Skeletal muscle cell (primary cell): ENCODE results near the gene NBPF1.
"Not testable (repeated sequence)": the region's sequence is repeated elsewhere in the genome, so short reads cannot be mapped to it uniquely, and the experiment has no call there.

Experiments used
- DNase-seq: peaks from one replicate; pipeline ENCODE4 v3.0.0-alpha.2; 2010; ENCODE audit warnings: low read depth
- H3K4me3 ChIP-seq: 2 replicates; pipeline ENCODE4 v1.5.1; 2011; ENCODE audit warnings: low read depth, mild to moderate bottlenecking, control low read depth, low read length, moderate library complexity

The NBPF1 gene

DNA sequence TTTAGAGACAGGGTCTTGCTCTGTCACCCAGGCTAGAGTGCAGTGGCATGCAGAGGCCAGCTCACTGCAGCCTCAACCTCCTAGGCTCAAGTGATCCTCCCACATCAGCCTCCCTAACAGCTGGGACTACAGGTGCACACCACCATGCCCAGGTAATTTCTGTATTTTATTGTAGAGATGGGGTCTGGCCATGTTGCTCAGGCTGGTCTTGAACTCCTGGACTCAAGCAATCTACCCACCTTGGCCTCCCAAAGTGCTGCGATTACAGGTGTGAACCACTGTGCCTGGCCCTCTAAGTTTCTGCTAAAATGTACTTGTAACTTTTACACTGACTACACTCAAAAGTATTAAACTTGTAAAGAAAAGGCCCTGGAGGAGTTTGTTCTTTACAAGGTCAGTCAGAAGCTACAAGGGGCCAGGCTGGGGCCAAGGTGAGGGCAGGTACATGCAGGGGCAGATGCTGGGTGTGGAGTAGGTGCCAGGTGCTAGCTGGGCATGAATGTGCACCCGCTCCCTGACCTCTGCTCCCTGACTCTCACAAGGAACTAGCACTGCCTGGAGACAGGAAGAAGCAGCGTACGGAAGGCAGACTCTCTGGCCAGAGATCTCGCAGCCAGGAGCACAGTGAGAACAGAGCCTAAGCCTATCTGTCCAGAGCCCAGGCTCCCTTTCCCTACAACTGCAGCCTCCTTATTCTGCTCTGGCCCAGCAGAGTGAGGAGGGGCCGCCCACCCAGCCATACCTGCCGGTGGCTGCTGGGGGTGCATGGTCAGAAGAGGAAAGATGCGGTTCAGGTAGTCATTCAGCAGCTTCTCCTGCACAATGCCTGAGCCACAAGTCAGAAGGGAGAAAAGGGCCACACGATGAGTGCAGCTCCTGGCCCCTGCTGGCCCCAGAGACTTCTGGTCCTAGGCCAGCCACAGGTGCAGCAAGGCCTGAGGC lies 28.9 kb upstream of the NBPF1 start:
- H3K4me3 ChIP-seq, DNase-seq: not testable (repeated sequence)

DNA sequence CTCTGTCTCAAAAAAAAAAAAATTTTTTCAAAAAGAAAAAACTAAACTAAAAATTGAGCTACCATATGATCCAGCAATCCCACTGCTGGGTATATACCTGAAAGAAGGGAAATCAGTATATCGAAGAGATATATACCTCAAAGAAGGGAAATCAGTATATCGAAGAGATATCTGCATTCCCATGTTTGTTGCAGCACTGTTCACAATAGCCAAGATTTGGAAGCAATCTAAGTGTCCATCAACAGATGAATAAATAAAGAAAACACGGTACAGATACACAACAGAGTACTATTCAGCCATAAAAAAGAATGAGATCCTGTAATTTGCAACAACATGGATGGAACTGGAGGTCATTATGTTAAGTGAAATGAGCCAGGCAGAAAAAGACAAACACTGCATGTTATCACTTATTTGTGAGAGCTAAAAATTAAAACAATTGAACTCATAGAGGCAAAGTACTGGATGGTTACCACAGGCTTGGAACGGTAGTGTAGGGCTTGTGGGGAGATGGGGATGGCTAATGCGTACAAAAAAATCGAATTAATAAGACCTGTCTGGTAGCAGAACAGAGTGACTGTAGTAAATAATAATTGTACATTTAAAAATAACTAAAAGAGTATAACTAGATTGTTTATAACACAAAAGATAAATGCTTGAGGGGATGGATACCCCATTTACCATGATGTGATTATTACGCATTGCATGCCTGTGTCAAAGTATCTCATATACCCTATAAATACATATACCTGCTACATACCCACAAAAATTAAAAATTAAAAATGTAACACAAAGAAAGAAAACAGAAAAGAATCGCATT lies 28.0 kb upstream of the NBPF1 start:
- not testable (repeated sequence) for DNase-seq, H3K4me3 ChIP-seq

DNA sequence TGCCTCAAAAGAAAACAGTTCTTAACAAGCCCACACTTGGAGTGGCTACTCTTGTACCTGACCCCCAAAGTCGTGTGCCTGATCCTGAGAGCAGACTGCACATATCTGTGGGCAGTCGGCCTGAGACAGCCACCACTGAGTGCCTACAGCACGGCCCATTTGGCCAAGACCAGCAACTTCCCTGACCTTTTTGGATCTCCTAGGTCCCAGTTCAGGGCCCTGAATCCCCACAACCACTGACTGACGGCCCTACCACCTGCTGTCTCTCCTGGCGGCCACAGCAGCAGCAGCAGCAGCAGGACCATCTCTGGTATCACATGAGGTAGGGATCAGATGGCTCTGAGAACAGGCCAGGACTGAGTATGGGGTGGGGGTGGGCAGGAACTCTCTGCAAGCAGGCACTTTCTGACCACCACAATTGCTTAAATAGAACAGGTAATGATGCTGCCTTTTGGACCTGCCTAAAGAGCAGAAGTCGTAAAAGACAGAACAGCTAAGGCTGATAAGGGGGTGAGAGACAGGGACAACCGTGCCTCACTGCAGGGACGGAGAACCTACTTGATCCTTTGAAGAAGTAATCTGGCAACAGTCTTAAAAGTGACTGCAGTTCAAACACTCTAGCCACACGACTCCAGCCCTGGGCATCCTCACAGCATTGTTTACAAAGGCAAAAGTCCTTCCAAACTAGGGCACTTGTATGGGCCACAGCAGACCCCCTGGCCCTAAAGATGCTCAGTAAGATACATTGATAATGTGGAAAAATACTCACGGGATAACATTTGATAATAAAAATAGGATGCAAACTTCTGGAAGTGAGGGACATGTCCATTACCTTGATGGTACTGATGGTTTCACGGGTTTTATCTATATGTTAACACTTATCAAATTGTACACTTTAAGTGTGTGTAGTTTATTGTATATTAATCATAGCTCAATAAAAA lies 26.0 kb upstream of the NBPF1 start:
- not testable (repeated sequence) for H3K4me3 ChIP-seq, DNase-seq

DNA sequence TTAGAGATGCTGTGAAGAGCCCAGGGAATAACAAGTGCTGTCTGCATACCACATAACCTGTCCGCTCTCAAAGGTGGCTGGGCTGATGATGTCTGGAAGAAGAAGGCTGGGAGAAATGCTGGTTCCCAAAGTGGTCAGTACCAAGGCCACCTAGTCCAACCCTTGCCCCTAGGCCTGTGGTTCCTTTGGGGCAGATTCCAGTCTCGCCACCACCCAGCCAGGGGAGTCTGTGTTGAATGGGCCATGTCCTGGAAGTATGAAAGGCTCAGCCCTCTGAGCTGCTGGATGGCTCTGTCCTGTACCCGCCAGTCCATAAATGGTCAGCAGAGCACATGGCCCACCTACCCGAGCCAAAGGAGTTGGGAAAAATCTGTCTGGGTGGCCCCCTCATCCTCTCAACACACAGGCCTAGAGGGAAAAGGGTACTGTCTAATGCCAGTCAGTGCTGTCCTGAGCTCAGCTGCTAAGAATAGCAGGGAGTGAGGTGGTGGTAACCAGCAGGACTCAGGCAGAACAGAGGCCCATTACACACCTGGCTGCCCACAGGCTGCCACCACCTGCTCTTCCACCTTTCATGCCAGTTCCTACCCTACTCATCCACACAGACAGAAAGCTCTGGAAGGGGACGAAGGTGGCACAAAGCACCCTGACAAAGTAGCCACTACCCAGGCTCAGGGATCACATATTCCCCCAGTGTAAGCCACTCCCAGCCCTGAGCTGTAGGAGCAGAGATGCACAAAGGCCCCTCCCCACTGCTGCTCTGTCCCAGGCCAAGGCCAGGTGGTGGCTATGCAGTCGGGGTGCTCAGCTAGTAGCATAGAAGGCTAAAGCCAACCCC lies 24.8 kb upstream of the NBPF1 start:
- DNase-seq, H3K4me3 ChIP-seq: not testable (repeated sequence)

DNA sequence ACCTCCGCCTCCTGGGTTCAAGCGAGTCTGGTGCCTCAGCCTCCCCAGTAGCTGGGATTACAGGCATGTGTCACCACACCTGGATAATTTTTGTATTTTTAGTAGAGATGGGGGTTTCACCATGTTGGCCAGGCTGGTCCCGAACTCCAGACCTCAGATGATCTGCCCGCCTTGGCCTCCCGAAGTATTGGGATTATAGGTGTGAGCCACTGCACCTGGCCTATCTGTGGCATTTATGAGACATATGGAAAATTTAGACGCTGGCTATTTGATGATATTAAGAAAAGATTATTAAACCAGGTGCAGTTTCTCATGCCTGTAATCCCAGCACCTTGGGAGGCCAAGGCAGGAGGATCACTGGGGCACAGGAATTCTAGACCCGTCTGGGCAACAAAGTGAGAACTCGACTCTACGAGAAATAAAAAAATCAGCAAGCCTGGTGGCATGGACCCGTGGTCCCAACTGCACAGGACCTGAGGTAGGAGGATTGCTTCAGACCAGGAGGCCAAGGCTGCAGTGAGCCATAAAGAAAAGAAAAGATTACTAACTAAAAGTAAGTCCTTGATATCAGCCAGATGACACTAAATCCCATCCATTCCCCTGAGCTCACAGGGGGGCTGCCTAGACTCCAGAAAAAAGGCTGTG lies 23.3 kb upstream of the NBPF1 start:
- DNase-seq, H3K4me3 ChIP-seq: not testable (repeated sequence)

DNA sequence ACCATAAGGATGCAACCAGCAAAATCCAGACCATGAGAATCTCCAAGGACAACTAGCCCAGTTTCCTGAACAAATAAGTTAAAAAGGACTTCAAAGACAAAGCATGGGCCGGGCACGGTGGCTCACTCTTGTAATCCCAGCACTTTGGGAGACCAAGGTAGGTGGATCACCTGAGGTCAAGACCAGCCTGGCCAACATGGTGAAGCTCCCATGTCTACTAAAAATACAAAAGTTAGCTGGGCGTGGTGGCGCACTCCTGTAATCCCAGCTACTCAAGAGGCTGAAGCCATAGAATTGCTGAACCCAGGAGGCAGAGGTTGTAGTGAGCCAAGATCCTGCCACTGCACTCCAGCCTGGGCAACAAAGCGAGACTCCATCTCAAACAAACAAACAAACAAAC lies 22.6 kb upstream of the NBPF1 start:
- not testable (repeated sequence) for DNase-seq, H3K4me3 ChIP-seq

DNA sequence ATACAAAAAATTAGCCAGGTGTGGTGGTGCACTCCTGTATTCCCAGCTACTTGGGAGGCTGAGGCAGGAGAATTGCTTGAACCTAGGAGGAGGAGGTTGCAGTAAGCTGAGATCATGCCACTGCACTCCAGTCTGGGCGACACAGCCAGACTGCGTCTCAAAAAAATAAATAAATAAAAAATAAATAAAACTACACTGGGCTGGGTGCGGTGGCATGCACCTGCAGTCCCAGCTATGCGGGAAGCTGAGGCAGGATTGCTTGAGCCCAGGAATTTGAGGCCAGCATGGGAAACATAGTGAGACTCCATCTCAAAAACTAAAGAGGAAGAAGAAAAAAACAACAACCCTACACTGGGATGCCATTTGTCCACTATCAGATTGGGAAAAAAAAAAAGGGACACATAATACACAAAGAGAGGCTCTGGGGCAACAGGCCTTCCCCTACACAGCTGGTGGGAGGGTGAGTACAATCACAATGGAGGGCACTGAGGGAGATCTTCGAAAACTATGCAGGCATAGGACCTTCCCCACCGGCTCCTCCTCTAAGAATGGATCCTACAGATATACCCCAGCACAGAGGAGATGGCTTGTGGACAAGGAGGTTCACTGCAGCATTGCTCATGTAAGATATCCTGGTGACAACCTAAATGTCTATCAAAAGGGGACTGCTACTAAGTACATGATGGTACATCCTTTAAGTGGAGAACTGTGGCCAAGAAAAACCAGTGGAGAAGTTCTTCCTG lies 20.3 kb upstream of the NBPF1 start:
- H3K4me3 ChIP-seq, DNase-seq: not testable (repeated sequence)

DNA sequence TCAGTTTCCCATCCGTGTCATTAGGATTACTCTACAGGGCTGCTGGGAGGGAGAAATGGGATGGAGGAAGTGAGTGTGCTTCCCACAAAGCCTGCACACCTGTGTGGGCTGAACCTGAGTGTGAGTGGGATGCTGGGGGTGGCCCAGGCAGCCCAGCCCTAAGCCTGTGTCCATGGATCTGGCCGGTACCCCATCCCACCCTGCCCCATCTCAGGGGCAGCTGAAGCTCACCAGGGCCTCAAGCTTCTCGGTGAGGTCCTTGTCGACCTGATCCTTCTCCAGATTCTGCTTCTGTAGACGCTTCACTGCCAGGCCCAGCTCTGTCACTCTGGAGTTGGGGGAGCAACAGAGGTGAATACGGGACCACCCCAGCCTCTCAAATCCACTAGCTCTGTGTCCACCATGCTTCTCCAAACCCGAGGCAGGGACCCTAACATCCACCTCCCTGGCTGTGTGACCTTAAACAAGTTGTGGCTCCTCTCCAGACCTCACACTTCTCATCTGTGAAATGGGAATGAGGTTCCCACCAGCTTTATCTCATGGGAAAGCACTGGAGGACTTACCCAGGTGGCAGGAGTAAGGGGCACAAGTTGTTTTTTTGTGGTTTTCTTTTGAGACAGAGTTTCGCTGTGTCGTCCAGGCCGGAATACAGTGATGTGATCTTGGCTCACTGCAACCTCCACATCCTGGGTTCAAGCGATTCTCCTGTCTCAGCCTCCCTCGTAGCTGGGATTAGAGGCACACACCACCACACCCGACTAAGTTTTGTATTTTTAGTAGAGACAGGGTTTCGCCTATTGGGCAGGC lies 18.9 kb upstream of the NBPF1 start:
- not testable (repeated sequence) for H3K4me3 ChIP-seq, DNase-seq

DNA sequence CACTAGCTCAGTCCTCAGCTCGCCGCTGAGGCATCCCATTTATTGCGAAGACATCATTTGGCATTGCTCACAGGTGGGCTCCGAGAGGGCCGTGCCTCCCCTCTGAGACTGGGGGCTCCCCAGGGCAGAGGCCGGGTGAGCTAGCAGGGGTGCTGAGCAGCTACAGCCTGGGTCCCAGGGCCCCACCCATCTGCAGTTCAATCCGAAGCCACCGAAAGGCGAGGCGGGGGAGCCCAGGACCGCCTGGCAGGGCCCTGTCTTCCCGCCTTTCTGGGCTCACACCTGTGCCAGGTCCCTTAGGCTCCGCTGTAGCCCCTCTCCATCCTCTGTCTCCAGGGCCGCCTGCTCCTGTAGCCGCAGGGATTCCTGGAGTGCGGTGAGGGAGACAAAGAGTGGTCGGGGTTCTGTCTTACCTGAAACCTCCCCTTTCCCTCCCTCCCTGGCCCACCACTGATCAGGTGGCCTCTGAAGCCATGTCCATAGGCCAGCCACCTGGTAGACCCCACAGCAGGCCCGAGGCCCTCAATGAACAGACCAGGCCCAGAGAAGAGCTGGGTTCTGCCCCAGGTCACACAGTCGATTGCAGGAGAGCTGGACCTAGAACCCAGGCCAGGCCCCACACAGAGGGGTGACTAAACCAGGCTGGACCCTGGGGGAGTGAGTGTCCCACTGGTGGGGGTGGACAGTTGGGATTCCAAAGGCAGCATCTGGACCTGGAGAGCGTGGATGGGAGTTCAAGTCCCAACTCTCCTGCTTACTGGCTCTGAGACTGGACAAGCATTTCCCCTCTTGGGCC lies 18.1 kb upstream of the NBPF1 start:
- no peak overlapping the region for H3K4me3 ChIP-seq
- DNase-seq: no peak

DNA sequence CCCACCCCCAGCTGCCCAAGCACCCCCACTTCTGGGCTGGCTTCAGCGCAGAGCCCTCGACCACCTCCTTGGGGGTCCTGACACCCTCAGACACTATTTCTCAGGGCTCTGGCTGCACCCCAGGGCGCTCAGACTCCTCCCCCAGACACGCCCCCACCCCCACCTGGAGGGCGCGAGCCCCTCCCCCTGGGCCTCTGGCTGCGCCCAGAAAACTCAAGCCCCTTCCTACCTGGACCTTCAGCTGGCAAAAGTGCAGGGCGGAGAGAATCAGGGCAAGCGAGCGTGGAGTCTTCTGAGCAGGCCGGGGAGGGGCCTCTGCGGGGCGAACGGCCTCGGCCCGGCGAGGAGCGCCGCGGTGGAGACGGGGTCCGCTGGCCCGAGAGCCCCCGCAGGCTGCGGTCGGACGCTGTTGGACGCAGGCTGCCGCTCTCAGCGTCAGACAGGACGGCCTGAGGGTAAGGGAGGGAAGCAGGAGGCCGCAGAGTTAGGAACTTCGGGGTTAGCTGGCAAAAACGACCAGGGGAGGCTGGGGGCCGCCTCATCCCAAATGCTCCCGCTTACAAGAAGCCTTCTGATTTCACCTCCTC lies 17.4 kb upstream of the NBPF1 start:
- DNase-seq: no peak
- no peak overlapping the region for H3K4me3 ChIP-seq

DNA sequence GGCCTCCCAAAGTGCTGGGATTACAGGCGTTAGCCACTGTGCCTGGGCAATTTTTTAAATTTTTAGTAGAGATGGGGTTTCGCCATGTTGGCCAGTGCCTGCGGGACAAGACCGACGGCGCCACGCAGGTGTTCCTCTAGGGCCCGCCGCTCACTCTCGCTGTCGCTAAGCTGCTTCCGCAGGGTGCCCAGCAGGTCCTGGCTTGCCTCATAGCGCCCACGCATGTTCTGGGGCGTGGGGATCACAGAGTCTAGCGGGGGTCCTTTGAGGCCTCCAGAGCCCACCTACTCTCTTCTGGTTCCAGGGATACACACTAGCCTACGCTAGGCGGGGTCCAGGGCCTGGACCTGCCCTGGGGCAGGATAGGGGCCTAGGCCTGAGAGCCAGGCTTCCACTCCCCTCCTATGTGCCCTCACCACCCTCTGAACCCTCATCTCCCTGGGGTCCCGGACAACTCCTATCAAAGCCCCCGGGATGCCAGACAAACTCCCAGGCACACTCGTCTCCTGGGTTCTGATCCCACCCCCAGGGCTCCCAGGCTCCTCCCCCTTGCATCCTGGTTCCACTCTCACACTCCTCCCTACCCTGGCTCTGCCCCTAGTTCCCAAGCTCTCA lies 16.7 kb upstream of the NBPF1 start:
- not testable (repeated sequence) for H3K4me3 ChIP-seq, DNase-seq

DNA sequence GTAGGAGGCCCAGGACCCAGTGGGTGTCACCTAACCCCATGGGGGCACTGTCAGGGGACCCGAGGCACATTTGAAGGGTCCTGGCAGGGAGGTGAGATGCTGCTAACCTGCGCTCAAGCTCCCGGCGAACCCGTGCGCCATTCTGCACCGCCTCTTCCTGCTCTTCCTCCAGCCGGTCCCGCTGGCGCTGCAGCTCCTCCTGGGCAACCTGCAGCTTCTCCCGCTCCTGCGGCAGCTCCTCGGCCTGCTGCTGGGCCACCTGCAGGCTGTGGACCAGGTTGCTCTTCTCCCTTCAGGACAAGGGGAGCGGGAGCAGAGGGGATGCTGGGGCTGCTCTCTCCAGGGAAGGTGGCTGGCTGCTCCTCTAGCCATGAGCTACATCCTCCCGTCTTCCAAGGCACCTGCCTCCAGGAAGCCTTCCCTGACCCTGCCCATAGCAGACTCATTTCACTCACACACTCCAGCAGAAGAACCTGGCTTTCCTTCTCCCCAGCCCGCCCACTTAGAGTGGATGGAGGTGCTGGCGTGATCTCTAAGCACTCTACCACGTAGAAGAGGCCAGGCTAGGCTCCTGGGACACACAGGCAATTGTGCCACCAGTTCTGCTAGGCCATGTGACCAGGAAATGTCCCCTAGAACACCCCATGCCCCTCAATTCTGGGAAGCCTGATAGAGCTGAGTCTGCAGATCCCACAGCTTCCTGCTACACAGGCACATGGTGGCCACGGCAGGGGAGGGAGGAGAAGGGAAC lies 15.2 kb upstream of the NBPF1 start:
- H3K4me3 ChIP-seq: no peak overlapping the region
- DNase-seq: no peak

DNA sequence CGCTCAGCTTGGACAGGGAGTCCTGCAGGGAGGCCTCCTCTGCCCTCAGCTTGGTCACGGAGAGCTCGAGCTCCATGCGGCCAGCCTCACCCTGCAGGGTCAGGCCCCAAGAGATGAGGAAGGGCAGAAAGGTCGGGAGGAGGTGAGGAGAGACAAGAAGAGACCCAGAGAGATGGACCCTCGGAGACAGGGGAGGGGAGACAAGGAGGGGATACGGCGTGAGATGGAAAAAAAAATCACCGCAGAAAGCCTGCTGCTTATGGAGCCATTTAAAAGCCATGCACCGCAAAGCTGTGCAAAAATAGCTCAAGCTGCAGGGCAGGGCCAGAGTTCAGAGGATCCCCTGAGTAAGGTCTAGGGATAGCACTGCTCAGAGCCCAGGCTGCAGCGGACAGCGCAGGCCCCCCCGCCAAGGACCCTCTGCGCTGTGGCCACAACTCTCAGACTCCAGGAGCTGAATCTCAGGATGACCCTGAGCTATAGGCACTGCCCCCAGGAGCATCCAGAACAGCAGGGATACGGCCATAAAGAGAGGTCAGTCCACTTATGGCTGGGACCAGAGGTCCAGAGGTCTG lies 13.1 kb upstream of the NBPF1 start:
- not testable (repeated sequence) for DNase-seq

More for the DNA sequence above, 13.1 kb upstream of the NBPF1 start:
- H3K4me3 ChIP-seq: not testable (repeated sequence)
